ENCODE results near the gene CHD6.

Gene CHD6

DNA sequence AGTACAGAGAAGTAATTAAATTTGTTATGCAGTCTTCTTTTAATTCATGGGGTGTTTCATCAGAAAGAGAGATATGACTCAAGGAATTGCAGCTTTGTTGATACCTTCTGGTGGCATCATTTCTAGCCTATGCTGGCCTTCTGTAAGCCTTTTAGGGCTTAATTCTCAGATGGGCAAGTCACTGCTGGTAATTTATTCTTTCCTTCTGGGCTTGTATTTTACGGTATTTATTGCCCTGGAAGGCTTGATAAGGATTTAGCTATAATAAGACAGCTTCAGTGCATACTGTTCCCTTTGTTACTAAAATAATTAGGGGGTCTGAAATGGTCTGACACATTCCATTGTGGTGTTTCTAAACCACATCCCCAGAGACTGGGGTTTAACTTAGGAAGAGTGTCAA lies 193.6 kb downstream of the CHD6 start:
- DNase-seq (ENCODE audit: low read depth), result no peak

DNA sequence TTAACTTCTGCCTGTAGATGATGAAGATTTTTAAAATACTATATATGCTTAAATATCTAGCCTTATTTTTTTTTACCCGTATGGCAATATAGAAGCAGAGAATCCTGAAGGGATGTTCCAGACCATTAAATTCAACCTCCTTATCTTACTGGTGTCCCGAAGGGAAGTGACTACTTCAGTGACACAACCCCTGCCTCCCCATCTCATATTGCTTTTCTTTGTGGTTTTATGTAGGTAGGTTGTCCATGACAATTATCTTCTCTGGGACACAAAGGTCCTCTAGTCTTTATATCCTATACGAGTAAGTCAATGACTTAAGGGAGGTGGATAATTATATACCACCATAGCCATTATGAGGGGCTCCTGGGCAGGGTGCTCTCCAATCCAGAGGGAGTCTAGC lies 194.2 kb downstream of the CHD6 start:
- no peak for DNase-seq (ENCODE audit: low read depth)

DNA sequence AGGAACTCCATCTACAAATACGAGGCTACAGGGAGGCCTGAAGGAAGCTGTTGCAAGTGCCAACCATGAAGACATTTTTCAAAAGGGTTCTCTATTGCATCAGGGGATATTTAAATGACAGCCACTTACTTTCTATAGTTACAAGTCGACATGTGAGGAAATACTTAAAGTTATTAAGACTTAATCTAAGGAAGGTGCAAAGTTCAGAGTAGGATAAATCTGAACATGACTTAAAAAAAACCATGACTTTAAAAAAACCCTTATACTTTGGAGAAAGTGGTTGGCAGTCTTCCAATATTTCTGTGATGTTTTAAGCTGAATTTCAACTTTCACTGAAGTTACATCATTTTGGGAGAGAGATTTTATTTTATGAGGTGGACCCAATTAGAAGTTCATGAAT lies 195.2 kb downstream of the CHD6 start:
- DNase-seq (ENCODE audit: low read depth), result no peak

DNA sequence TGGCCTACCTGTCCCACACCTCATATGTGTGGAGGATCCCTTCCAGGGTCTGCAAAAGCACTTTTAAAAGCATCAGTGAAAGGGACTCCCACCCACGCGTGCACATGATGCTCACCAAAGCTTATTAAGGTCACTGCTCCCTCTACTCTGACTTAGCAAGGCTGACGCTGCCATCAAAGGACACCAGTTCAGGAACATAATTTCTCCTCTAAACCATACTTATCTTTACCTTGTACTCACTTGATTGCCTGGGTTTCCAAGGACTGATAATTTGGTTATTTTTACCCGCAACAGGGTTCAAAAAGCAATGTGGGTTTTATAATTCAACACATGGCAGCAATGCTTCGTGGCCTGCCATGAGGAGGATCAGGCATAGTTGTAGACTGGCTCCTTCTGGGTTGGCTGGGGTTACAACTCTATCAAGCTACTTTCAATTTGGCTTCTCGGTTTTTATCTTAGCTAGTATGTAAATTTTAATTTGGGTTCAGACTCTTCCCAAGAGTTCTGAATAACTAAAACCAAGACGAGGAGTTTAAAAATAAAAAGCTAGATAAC lies 199.4 kb downstream of the CHD6 start:
- no peak for DNase-seq (ENCODE audit: low read depth)

DNA sequence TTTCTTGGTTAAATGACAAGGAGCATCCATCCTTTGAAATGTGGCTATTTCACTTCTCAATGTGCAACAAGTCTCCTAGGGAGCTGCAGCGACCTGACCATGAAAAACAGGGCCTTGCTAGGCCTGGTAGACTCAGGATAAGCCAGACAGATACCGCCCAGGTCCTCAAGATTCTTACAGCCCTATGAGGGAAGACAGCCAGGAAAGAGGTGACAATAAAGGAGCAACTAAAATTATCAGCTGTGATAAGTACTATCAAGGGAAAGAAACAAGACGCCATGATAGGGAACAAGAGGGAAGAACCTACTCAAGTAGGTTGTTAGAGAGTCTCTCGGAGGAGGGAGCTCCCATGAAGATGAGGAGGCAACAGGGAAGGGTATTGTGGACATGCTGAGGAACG lies 200.1 kb downstream of the CHD6 start:
- DNase-seq (ENCODE audit: low read depth), result no peak

DNA sequence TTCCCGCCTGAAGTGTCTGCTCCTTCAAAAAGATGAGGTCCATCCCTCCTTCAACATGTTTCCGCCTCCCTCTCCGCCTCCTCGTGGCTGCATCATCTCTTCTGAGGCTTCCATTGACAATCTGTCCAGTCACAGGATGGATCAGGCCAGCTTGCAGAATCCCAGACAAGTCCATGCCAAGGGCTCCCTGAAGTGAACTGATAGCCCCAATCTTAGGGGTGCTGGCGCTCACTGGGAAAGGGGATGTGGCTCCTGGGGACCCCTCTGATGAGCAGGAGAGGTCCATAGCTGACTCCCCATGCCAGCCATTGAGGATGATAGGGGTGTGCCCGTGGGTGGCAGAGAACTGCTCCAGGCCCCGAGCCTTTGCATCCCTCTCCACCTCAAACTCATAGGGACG lies 203.0 kb downstream of the CHD6 start:
- no peak for DNase-seq (ENCODE audit: low read depth)

DNA sequence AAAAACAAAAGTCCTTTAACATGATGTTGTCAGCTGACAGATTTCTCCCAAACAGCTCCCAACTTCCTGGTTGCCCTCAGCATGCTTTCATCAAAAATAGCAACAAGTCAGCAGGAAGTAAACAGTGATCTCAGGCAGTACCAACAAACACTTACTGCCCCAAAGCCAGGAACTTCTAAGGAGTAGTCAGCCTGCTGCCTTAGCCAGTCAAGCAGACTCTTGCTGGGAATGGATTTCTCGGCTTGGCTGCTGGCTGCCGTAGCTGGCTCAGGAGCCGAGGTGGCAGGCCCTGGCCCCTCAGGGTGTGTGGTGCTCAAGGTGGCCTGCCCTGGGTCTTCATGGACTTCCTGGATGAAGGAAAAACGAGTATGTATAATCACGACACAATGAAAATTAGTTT lies 205.0 kb downstream of the CHD6 start:
- no peak for DNase-seq (ENCODE audit: low read depth)

DNA sequence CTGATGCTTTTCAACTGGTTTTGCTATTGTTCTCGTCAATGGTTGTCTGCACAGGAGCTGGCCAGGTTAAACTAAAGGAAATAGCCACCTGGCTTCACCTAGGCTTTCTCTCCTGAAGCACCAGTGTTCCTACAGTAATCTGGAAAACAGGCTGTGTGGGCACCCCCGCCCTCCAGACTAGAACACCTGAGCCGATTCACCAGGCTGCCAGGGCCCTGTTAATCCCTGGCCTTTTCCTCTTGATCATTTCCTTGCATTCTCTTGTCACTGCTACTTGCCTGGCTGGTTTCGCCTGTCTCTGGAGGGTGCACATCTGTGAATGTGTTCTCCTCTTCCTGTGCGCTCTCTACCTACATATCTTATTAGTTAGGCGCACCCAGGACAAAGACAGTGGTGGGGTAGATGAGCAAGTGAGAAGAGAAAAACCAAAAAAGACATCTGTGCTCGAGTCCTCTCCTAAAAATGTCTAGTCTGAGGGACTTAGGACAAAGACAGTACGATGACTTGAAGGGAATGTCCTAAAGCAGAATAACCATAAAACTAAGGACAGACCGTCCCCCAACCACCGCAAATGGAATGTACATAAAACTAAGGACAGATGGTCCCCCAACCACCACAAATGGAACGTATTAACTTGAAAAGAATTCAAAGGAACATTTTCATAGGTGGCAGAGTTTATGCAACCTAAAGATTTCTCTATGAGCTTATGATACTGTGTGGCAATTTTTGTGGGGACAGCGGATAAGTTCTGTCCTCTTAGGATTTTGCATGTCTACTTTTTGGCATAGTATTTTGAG lies 205.7 kb downstream of the CHD6 start:
- DNase-seq (ENCODE audit: low read depth), result no peak

DNA sequence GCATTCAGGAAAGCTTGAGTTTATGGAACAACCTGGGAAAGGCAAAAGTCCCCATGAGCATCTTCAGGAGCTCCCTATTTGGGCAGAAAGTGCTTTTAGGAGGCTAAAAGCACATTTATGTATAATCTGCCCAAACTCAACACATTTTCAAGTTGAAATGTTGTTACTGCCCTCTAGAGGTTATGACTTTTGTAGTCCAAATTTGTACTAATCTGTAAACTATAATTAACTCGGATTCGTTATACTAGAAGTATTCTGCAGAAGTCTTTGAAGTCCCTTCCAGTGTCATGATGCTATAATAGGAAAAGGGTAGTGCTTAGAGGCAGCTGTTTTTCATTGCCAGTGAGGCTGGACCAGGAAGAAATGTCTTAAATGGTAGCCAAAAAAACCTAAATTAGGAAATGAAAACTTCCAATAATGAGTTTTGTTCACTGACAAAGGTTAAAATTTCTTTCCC lies 206.8 kb downstream of the CHD6 start:
- DNase-seq (ENCODE audit: low read depth), result no peak

DNA sequence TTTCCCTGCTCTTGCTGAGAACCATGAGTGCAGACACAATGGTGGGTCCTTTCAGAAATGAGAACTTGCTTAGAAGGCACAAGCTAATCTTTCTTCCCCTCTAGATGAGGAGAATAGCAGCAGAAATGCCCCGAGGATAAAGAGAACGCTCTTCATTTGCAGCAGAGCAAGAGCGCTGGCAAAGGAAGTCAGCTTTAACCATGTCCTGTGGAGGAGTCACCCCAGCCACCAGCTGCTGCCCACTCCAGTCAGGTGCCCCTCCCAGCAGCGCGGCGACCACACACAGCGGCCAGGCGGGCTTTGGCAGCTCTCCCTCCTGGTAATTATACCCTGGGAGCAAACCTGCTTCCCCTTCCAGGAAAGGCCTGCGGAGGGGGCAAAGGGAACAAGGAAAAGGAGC lies 209.2 kb downstream of the CHD6 start:
- DNase-seq (ENCODE audit: low read depth), result no peak

DNA sequence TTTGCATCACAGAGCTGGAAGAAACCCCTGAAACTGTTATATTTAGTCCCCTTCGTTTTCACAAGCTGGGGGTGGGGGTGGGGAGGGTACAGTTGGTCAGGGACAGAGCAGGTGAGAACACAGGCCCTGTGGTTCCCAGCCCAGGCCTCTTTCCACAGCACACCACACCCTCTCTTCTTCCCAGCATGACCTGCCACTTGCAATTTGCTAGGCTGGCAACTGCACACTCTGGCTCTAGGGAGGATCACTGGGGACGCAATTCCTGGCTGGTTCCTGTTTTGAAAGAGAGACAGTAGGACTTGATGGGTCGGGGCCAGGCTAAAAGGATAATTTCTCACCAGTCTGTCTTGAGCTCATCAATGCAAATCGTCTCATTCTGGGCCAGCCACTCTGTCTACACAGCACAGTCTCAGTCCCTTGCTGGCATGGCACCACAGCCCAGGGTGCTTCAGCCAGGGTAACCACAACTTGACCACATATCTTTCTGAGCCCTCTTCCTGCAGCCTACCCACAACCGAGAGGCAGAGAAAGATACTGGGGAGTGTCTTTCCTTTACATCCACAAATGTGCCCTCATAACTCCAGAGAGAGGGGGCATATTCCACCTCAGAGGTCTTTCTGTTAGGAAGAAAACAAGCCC lies 209.9 kb downstream of the CHD6 start:
- DNase-seq (ENCODE audit: low read depth), result no peak

DNA sequence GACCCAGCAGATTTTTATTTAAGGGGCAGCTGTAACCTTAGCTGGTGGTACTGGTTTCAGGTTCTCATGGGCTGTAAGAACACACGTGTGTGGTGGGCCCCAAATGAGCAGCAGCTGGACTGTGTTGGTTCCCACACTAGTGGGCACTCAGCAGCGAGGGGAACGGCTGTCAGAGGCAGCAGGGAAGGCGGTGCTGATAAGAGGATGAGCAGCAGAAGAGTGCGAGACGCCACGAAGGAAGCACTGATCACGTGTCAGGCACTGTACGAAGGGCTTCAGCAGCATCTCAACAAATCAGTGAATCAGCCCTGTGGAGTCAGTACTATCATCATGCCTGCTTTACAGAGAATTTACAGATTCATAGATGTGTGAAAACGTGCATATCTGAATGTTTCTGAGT lies 210.6 kb downstream of the CHD6 start:
- DNase-seq (ENCODE audit: low read depth), result no peak

DNA sequence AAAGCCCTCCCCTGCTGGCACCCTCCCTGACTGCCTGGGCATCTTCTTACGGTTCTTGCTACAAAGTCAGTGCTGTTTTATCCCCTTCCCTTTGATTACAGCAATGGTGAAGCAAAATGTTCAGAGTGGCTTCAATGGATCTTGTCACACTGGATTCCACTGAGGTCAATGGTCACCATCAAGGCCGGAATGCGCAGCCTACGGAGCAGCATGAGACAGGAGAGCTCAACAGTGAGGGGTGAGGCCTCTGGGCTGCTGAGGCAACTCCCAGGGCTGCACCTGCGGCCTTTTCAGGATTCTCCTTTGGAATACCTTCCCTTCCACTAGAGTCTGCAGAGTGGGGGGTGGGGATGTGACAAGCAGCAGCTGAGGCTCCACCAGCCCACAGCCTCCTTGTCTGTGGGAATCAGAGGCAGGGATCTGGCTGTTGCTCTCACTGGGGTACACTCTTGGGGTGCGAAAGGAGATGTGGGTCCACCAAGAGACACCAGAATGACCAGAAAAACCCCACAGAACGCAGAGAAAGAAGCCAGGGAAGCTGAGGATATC lies 211.2 kb downstream of the CHD6 start:
- DNase-seq (ENCODE audit: low read depth), result no peak

DNA sequence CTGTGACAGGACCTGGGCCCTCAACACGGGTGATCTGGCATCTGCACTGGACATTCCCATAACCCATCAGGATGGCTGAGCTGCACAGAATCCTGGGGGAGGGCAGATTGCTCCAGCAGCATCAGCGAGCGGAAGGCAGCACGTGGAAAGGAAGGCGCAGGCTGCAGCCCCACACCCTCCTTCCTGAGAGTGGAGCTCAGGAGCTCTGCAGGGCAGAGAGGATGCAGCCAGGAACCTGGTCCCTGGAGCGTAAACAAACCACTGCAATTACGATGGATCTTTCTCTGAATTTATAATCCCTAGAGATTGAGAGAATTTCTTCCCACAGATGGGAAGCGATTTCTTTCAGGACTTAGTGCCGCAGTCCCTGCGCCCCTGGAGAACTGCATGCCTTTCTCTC lies 211.8 kb downstream of the CHD6 start:
- DNase-seq (ENCODE audit: low read depth), result no peak

DNA sequence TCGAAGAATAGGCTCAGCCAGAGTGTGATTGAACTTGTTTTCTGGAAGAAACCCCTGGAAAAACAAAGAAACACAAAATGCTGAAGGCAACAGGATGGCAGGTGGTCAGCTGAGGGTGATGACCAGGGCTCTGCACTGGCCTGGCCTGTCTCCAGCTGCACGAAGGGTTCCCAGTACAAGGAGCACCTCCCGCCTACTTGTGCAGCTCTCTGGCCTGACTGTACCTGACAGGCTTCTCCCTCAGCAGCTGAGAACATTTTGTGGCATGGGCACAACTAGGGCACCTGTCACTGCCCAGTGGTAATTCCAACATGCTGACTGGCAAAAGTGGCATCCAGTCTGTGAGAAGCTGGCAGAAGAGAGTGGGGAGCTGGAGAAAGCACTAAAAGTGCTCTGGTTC lies 212.7 kb downstream of the CHD6 start:
- no peak for DNase-seq (ENCODE audit: low read depth)

DNA sequence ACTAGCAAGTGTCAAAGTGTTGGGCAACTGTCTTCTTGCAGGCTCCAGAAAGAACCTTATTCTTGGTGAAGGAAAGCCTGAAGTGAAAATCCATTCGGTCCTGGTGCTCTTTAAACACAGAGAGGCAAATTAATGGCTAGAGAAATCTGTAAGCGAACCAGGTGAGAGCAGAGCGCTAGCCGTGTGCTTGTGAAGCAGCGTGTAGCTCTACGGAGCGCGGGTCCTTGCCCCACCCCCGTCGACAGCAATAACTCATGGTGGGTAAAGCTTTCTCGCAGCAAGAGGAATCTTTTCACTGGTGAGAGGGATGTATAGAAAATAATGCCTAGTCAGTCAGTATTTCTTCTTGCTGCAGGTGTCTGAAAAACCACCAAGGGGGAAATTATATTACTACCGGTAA lies 214.6 kb downstream of the CHD6 start:
- no peak for DNase-seq (ENCODE audit: low read depth)

DNA sequence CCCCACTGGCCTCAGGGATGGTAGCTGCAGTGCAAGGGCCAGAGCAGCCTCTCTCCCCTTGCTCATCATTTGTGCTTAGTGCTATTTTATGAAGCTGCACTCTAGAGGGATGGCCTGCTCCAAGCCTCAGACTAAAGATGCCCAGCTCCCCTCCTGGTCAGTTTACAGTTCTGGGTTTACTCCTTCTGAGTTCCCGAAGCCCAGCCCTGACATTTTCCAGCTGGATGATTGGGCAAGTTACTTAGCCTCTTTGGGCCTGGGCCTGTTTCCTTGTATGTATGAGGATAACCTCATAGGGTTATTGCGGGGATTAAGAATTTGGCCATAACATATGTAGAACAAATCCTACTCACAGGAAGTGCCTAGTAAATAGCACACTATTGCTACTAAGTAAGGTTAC lies 219.8 kb downstream of the CHD6 start:
- no peak for DNase-seq (ENCODE audit: low read depth)

DNA sequence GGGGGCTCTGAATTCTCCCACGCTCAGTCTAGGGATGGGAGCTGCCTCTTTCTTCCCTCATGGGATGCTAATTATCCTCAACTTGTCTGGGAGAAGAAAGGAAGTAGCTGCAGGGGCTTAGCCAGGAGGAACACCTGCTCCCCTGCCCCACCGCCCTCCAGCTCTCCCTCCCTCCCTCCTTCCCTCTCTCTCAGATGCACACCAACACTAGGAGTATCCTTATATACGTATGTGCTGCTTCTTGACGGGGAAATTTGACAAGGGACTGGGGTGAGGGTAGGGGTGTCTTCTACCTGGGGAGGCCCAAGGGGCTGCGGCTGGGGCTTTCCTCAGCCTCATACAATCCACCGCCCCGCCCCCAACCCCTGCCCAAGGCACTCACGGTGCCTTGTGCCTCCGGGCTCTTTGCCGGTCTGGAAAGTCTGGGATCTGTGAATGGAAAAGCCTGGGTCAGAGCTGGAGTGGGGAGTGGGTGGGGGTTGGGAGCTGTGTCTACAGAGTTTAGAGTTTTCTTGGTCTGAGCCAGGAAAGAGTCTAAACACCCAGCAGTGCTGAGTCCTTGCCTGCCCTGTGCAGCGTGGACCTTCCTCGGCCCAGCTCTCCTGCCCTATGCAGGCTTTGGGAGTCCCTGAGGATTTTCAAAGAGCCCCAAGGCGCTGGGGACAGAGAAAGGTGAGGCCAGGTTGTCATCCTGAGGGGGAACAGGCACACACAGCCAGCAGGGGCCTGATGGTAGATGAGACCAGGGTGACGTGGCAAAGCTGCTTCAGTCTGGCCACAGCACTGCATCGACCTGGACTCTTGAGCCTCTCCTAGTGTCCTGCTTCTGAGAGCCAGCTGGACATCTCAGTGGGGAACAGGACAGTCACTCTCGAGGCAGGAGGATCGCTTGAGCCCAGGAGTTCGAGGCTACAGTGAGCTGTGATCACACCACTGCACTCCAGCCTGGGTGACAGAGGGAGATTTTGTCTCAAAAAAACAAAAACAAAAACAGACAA lies 222.2 kb downstream of the CHD6 start:
- no peak for DNase-seq (ENCODE audit: low read depth)

DNA sequence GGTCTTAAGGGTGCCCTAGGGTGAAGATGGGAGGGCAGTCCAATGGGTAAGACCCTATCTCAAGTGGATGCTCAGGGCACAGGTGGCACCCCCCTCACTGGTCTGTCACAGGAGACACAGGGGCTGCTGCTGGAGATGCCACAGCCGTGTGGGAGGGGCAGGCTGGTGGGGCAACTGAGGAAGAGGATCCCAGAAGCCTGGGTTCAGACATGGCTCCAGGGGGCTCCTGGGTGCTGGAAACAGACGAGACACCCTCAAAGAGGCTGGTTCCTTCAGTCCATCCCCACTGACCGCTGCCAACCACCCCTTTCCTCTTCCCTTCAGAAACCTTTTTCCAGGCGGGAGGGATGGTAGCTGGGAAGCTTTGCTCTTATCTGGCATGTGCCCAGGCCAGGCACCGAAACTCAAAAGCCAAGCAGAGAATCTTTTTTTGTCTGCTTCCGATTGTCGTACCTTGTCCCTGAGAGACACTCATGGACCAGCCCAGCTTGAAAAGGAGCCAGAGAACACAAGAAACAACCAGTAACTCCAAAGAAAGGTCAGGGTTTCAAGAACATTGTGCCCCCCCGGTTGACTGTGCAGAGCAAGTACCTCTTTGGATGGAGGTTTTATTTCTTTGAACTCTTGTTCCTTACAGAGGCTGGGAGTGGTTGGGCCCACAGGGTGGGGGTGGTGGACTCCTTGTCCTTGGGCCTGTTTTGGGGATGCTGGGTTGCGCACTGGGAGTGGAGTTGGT lies 223.1 kb downstream of the CHD6 start:
- no peak for DNase-seq (ENCODE audit: low read depth)

DNA sequence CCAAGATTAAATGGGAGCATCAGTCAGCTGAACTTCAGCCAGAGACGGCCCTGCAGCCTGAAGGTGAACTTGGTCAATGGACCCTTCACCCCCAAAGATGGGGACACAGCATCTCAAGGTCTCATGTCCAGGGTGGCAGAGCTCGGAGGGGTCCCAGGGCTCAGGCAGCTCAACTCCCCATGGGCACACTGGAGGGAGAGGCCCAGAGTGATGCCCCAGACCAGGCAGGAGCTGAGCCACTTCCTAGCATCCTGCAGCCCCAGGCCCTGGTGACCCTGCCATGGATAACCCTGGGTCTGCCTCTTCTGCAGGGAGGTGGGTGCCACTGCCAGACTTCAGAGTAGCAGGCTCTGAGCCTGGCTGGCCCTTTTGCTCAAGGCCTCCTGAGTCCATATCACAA lies 224.1 kb downstream of the CHD6 start:
- no peak for DNase-seq (ENCODE audit: low read depth)

DNA sequence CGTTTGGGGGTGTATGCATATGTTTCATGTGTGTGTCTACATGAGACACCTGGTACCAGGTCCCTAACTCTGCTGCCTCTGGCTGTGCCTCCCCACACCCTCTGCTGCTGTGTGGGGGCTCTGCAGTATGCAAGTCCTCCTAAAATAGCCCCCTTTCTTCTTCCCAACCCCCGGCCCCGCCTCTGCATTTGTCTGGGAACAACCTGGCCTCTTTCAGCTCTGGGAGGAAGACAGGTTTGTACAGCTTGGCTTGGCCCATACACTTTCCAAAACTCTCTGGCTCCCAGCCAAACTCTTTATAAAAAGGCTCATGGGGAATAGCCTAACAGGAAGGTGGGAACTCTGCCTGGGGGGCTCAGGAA lies 224.5 kb downstream of the CHD6 start:
- DNase-seq (ENCODE audit: low read depth), result no peak
